Fibroblast of villous mesenchyme (primary cell): ENCODE measurements around the gene ZNF644. TPM values are rescaled to one million over a fixed set of nuclear protein-coding genes. Genes with fewer than 3 reads are reported as not detected.

ENCODE experiments used
- DNase-seq: peaks from one replicate; pipeline ENCODE4 v3.0.0-alpha.2; 2010; ENCODE audit warnings: low read depth
- H3K4me3 ChIP-seq: 2 replicates; pipeline ENCODE4 v1.5.1; 2011; ENCODE audit warnings: low read depth, mild to moderate bottlenecking, low read length
- total RNA-seq: library from RNA; depleted of rRNA; stranded (reverse); fragments of >200 nt; gene quantifications from 2 replicates; pipeline ENCODE4 v1.2.3, GENCODE V29; 2012
- TF ChIP-seq, protein P1 (sequence below): IDR thresholded peaks from 2 replicates; pipeline ENCODE4 v1.5.1; 2012; ENCODE audit warnings: low read depth, mild to moderate bottlenecking, low read length; ENCODE audit not compliant: insufficient read depth

Gene ZNF644
- total RNA-seq, 1 donor = 92.4 TPM

DNA sequence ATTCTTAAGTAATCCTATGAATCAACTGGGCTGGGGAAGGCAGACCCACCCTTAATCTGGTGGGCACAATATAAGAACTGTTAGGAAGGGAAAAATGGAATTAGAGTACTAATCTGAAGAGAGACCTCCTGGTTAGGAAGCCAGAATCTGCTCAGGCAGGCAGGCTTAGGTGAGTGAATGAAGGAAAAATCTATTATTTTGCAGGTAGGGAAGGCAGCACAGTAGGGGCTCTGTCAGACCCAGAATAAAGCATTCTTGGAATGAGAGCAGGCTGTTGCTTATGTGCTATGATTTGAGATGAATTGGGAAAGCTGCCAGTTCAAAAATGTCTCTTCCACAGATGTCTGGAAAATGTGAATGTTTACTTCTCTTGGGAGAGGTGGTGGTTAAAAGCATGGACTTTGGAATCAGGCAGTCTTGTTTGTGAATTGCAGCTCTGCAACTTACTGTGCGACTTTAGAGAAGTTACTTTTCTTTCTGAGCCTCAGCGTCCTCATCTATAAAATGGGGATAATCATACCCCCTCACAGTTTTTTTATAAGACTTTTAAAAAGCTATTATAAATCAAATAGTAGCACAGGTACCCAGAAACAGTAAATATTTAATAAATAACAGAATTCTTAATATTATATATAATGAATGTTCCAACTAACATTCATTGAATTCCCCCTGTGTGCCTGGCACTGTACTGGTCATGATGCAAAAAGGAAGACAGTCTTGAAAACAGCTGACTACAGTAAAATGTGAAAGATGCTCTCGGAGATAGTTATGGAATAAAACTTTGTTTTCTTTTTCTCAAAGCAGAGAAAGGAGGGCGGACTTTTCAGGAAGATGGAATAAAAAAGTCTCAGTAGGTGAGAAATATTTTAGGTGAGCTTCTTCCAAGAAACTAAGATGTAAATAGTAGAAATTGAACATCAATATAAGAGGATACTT lies 15.3 kb upstream of the ZNF644 start:
- TF ChIP-seq, protein P1, sequence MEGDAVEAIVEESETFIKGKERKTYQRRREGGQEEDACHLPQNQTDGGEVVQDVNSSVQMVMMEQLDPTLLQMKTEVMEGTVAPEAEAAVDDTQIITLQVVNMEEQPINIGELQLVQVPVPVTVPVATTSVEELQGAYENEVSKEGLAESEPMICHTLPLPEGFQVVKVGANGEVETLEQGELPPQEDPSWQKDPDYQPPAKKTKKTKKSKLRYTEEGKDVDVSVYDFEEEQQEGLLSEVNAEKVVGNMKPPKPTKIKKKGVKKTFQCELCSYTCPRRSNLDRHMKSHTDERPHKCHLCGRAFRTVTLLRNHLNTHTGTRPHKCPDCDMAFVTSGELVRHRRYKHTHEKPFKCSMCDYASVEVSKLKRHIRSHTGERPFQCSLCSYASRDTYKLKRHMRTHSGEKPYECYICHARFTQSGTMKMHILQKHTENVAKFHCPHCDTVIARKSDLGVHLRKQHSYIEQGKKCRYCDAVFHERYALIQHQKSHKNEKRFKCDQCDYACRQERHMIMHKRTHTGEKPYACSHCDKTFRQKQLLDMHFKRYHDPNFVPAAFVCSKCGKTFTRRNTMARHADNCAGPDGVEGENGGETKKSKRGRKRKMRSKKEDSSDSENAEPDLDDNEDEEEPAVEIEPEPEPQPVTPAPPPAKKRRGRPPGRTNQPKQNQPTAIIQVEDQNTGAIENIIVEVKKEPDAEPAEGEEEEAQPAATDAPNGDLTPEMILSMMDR = no peak
- no peak overlapping the region for H3K4me3 ChIP-seq
- peak; percentile 6 for DNase-seq

DNA sequence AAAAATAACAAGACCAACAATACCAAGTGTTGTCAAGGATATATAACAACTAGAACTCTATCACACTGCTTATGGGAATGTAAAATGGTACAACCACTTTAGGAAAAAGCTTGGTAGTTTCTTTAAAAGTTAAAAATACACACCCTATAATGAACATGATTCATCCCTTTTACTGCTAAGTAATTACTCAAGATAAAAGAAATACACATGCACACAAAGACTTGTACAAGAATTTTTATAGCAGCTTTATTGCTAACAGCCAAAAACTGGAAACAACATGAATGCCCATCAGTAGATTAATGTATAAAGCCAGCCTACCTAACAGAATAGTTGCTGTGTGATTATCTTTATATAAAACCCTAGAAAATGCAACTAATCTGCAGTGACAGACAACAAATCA lies 10.5 kb upstream of the ZNF644 start:
- TF ChIP-seq, protein P1 = no peak
- H3K4me3 ChIP-seq = no peak overlapping the region
- no peak for DNase-seq

DNA sequence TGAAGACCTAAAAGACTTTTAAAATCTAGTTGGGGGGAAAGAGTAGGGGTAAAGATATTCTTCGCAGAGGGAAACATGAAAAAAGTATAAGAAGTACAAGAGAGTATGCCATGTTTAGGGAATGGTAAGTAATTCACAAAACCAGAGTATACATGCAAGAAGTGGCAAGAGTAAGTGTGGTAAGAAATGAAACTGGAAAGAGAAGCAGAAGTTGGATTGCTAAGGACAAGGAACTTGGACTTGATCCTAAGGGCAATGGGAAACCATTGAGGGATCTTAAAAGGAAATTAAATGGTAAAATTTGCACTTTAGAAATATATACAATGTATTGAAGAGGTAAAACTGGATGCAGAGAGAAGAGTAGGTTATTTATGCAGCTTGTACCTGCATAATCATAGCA lies 9.2 kb upstream of the ZNF644 start:
- DNase-seq = no peak
- TF ChIP-seq, protein P1 = no peak
- no peak overlapping the region for H3K4me3 ChIP-seq

DNA sequence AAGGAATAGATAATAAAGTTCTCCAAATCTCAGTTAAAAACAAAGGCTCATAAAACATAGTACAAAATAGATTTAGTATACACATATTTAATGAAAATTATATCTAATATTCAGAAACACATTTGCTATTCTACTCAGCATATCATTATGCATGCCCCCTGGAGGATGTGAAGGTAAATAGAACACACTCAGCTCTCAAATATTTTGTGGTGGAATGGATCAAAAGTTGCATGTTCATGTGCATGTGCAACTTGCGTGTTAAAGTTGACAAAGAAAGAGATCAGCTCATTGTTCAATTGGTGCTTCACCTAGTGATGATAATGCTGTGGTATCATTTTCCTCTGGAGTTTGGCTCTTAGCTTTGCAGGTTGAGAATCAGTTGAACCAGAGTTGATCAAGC lies 4.9 kb upstream of the ZNF644 start:
- TF ChIP-seq, protein P1 = peak; percentile 46
- no peak overlapping the region for H3K4me3 ChIP-seq
- peak; percentile 29 for DNase-seq

DNA sequence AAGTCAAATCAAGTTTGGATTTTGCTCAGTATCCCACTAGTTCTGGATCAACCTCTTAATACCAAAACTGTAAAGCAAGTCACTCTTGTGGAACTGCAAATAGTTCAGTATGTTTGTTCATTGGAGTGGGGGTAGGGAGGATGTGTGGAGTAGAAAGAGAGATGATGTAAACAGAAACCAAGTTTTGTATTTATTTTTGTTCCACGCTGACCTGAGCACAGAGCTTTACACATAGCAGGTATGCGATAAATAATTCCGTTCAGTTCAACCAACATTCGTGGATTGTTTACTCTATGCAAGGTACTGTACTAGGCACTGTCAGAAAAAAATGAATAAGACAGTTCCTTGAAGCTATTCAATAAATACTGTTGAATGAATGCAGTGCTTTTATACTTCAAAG lies 4.5 kb upstream of the ZNF644 start:
- DNase-seq = no peak
- H3K4me3 ChIP-seq = no peak overlapping the region
- TF ChIP-seq, protein P1 = no peak

DNA sequence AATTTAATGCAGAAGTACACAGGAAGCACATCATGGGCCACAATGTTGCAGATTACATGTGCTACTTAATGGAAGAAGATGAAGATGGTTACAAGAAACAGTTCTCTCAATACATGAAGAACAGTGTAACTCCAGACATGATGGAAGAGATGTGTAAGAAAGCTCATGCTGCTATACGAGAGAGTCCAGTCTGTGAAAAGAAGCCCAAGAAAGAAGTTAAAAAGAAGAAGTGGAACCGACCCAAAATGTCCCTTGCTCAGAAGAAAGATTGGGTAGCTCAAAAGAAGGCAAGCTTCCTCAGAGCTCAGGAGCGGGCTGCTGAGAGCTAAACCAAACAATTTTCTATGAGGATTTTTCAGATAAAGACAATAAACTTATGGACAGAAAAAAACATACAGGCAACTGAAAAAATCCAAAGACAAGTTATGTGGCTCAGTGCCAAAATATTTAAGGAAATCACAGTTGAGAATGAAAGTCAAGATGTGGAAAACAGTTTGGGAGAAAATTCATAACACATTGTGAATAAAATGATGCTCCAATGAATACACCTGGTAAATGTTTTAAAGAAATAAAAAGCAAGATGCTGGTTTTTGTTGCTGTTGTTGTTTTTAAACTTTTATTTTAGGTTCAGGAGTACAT lies 2.8 kb upstream of the ZNF644 start:
- H3K4me3 ChIP-seq = no peak overlapping the region
- no peak for DNase-seq

More for the DNA sequence above, 2.8 kb upstream of the ZNF644 start:
- TF ChIP-seq, protein P1 = no peak
